K562 (cell line): ENCODE results near the gene SYT1. TPM values are rescaled to one million over a fixed set of nuclear protein-coding genes. Genes with fewer than 3 reads are reported as not detected.

Source experiments
- ATAC-seq: fragments of 200-7000 bp; cut with Tn5 transposase; 3 replicates; pipeline ENCODE4 v1.9.1; 2020; ENCODE audit warnings: moderate library complexity
- BruUV-seq: library from RNA; stranded (reverse); fragments of 400-500 nt; replicated peaks from 2 replicates; lab custom pipeline; 2021; lab: Mats Ljungman, UMichigan
- CTCF ChIA-PET: fragments of 300-600 bp; formaldehyde crosslinking; extraction: SDS; loops from one replicate; lab custom pipeline; 2021; ENCODE audit warnings: low intra/inter-chr PET ratio; lab: Yijun Ruan, JAX
- POLR2A ChIA-PET: fragments of 300-600, 350-650 bp; sonication (Branson Sonifier 250); formaldehyde crosslinking; extraction: SDS; loops from one replicate; lab custom pipeline; 2021; ENCODE audit warnings: antibody characterized with exemption, inconsistent platforms; lab: Yijun Ruan, JAX
- DNase-seq, 4 experiments: peaks; one replicate each; pipeline versions ENCODE4 v3.0.0 to v3.0.0-alpha.2; 2011 to 2018; ENCODE audit warnings: low spot score in 3 of 4, mixed read lengths in 3 of 4; ENCODE audit errors: extremely low read depth in 1 of 4
- FAIRE-seq: peaks from 2 replicates; lab custom pipeline; 2011; peaks lifted over from hg19 to GRCh38; lab: Jason Lieb, UNC
- H2AFZ ChIP-seq: 2 replicates; pipeline ENCODE4 v1.6.0; 2011; ENCODE audit warnings: low read depth, low read length, control low read depth, inconsistent platforms
- H3K27ac ChIP-seq: fragments of 200-600 bp; 3 replicates; pipeline ENCODE4 v1.8.0; 2011; ENCODE audit warnings: low read depth, mild to moderate bottlenecking, control low read depth, inconsistent platforms, low read length, moderate library complexity, mixed read lengths; ENCODE audit errors: extremely low read depth
- H3K27me3 ChIP-seq, 2 experiments: fragments of 300-600 bp in 1 of 2; 2 replicates in 1 of 2; 3 replicates in 1 of 2; pipeline versions ENCODE4 v1.6.0 to v1.8.0; 2011; ENCODE audit warnings: inconsistent platforms in 2 of 2, low read length in 2 of 2, mild to moderate bottlenecking in 1 of 2, mixed read lengths in 1 of 2, moderate library complexity in 1 of 2; ENCODE audit not compliant: control insufficient read depth in 2 of 2, insufficient read depth in 2 of 2
- H3K36me3 ChIP-seq: fragments of 300-600 bp; 3 replicates; pipeline ENCODE4 v1.8.0; 2011; ENCODE audit warnings: mild to moderate bottlenecking, low read length, inconsistent platforms; ENCODE audit not compliant: control insufficient read depth, insufficient read depth
- H3K4me1 ChIP-seq, 2 experiments: fragments of 200-600 bp in 1 of 2; replicated peaks in 1 of 2; 2 replicates in 1 of 2; 3 replicates in 1 of 2; pipeline versions ENCODE4 v1.5.1 to v1.8.0; 2011; ENCODE audit warnings: inconsistent platforms in 2 of 2, low read length in 2 of 2, mild to moderate bottlenecking in 1 of 2, mixed read lengths in 1 of 2, moderate library complexity in 1 of 2; ENCODE audit not compliant: control insufficient read depth in 2 of 2, insufficient read depth in 2 of 2
- H3K4me2 ChIP-seq: 2 replicates; pipeline ENCODE4 v1.6.1; 2011; ENCODE audit warnings: low read length, control low read depth, inconsistent platforms, mixed read lengths; ENCODE audit not compliant: insufficient read depth
- H3K4me3 ChIP-seq: fragments of 200-600 bp; sonication (generic), shearing (Covaris generic); 2 replicates; pipeline ENCODE4 v1.5.1; 2016; ENCODE audit warnings: control low read depth, inconsistent platforms
- H3K79me2 ChIP-seq: fragments of 200-600 bp; 3 replicates; pipeline ENCODE4 v1.8.0; 2011; ENCODE audit warnings: low read length, inconsistent platforms; ENCODE audit not compliant: control insufficient read depth, insufficient read depth
- H3K9ac ChIP-seq, 2 experiments: 2 replicates each; pipeline versions ENCODE4 v1.6.0 to v1.6.1; 2011; ENCODE audit warnings: low read depth in 2 of 2, low read length in 2 of 2, control low read depth in 1 of 2, inconsistent platforms in 1 of 2, mild to moderate bottlenecking in 1 of 2, mixed read lengths in 1 of 2; ENCODE audit not compliant: insufficient read depth in 1 of 2
- H3K9me1 ChIP-seq: one replicate; pipeline ENCODE4 v1.6.0; 2011; ENCODE audit warnings: inconsistent platforms, mild to moderate bottlenecking, low read length, moderate library complexity; ENCODE audit not compliant: control insufficient read depth, insufficient read depth
- H3K9me3 ChIP-seq: replicated peaks from 2 replicates; pipeline ENCODE4 v1.5.1; 2011; ENCODE audit warnings: low read depth, low read length, inconsistent platforms; ENCODE audit not compliant: control insufficient read depth, insufficient read depth
- H4K20me1 ChIP-seq: replicated peaks from 2 replicates; pipeline ENCODE4 v1.6.1; 2011; ENCODE audit warnings: low read length, inconsistent platforms, mixed read lengths; ENCODE audit not compliant: control insufficient read depth, insufficient read depth
- MXD1 ChIP-seq: fragments of 250-450 bp; sonication (Bioruptor Pico); IDR thresholded peaks from 2 replicates; pipeline ENCODE4 v1.8.0; 2021; ENCODE audit warnings: borderline replicate concordance, mild to moderate bottlenecking, moderate library complexity; ENCODE audit not compliant: poor library complexity, severe bottlenecking
- NBN ChIP-seq: fragments of 450-650 bp; IDR thresholded peaks from 2 replicates; pipeline ENCODE4 v1.6.1; 2016; ENCODE audit warnings: low read depth, mild to moderate bottlenecking
- NFXL1 ChIP-seq: fragments of 450-650 bp; formaldehyde crosslinking; IDR thresholded peaks from 2 replicates; pipeline ENCODE4 v1.4.0; 2021; ENCODE audit warnings: mild to moderate bottlenecking
- SMAD1 ChIP-seq: fragments of 150-350 bp; IDR thresholded peaks from 2 replicates; pipeline ENCODE4 v1.6.1; 2014; ENCODE audit warnings: low read length, low read depth; ENCODE audit not compliant: partially characterized antibody
- ZBTB49 ChIP-seq: sonication (generic); formaldehyde crosslinking; IDR thresholded peaks from 2 replicates; pipeline ENCODE4 v1.8.0; 2022; ENCODE audit warnings: missing genetic modification reagents, mild to moderate bottlenecking, borderline replicate concordance
- WGBS: fragments of 100-300 bp; shearing (Covaris generic); methylation state at CpG from one replicate; pipeline ENCODE4 v1.1.6; 2016; ENCODE audit warnings: low coverage, mixed read lengths; ENCODE audit not compliant: insufficient coverage; ENCODE audit errors: missing lambda C conversion rate; 5-methylcytosine and 5-hydroxymethylcytosine counted together
- in situ Hi-C: fragments of 300-500 bp; cut with MboI; formaldehyde crosslinking; loops from 4 replicates; pipeline ENCODE4 v1.15.0; 2018; ENCODE audit warnings: inconsistent platforms, mixed read lengths
- intact Hi-C: fragments of 100-400 bp; cut with micrococcal nuclease; formaldehyde crosslinking; loops from 2 replicates; pipeline ENCODE4 v1.14.2; 2022
- polyA plus RNA-seq, 8 experiments: library from polyadenylated mRNA; depleted of rRNA in 4 of 8; stranded (reverse) in 5 of 8; unstranded in 3 of 8; fragments of >200 nt; fragmentation: Nextera tagmentation in 2 of 8; fragmentation: Illumina TruSeq in 1 of 8; extraction: Ambion mirVana in 2 of 8; extraction: Trizol in 1 of 8; gene quantifications; 2 replicates each; pipeline versions ENCODE4 v1.2.1 to v1.2.3, GENCODE V29; 2011 to 2014; ENCODE audit warnings: inconsistent platforms in 1 of 8, missing spikeins in 1 of 8
- total RNA-seq, 7 experiments: library from RNA; depleted of rRNA in 6 of 7; stranded (reverse); fragments of >200 nt in 6 of 7; fragmentation: Illumina TruSeq in 2 of 7; extraction: Trizol in 2 of 7; gene quantifications; 2 replicates each; pipeline versions ENCODE4 v1.2.1 to v1.2.3, GENCODE V29; 2011 to 2021; ENCODE audit warnings: low replicate concordance in 1 of 7
- TF ChIP-seq, protein P1 (sequence below): fragments of 250-450 bp; sonication (Bioruptor Pico); IDR thresholded peaks from 2 replicates; pipeline ENCODE4 v1.8.0; 2022; ENCODE audit warnings: moderate library complexity, mild to moderate bottlenecking, inconsistent platforms

SYT1 gene
- total and polyA plus RNA-seq, 9 of the 15 experiments (the other 6 are each of a cell fraction or from before 2014, with no cell fraction given) = 0.03 to 0.13 (median 0.07) TPM; not detected in 4

DNA sequence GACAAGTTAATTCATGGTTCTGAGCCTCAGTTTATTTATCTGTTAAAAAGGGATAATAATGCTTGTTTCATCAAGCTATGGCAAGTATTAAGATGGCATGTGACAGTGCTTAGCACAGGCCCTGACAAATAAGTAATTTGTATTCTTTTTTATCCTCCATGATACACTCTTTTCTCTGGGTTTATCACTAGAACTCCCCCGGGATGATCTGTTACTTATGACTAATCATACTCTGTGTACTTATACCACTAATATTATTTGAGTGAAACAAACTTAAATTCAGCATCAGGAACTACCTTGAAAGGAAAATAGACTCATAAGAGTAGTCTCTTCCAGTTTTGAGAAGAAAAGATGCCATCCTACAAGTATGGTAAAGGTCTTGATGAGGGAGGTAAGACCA is 542.4 kb downstream of the SYT1 start:
- DNase-seq = no peak
- no peaks in the 10 kb centered on the region for H3K4me1 ChIP-seq
- no peaks in the 10 kb centered on the region for H4K20me1 ChIP-seq
- no peak for FAIRE-seq
- in situ Hi-C loops = no loop called here
- no peaks in the 10 kb centered on the region for H3K9me1 ChIP-seq
- H3K27me3 ChIP-seq = no peaks in the 10 kb centered on the region
- H2AFZ ChIP-seq = no peak overlapping the region
- no peak overlapping the region for H3K9ac ChIP-seq
- no peaks in the 10 kb centered on the region for H3K79me2 ChIP-seq
- H3K4me3 ChIP-seq = no peak overlapping the region
- WGBS = 0% methylated on average over 1 of the region's 1 CpG
- no peak overlapping the region for H3K27ac ChIP-seq
- no peak overlapping the region for H3K4me2 ChIP-seq
- ChIA-PET POLR2A (no interaction called here), CTCF (no interaction called here)
- intact Hi-C loops = no loop called here
- H3K9me3 ChIP-seq = 0 out of 2 replicates have a peak, but pooled peaks cover 3% of the 10 kb centered on the region
- ATAC-seq = no peak
- TF ChIP-seq NFXL1 (CRISPR knock-in tag) (no peak), MXD1 (CRISPR knock-in tag) (no peak), ZBTB49 (no peak), NBN (no peak), SMAD1 (no peak)
- TF ChIP-seq, protein P1, sequence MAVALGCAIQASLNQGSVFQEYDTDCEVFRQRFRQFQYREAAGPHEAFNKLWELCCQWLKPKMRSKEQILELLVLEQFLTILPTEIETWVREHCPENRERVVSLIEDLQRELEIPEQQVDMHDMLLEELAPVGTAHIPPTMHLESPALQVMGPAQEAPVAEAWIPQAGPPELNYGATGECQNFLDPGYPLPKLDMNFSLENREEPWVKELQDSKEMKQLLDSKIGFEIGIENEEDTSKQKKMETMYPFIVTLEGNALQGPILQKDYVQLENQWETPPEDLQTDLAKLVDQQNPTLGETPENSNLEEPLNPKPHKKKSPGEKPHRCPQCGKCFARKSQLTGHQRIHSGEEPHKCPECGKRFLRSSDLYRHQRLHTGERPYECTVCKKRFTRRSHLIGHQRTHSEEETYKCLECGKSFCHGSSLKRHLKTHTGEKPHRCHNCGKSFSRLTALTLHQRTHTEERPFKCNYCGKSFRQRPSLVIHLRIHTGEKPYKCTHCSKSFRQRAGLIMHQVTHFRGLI (CRISPR knock-in tag) = no peak
- H3K36me3 ChIP-seq = no peaks in the 10 kb centered on the region
- BruUV-seq = no TSS peak
